Spleen (tissue), 11 donors: ENCODE measurements around the gene NRAP. TPM values are rescaled to one million over a fixed set of nuclear protein-coding genes. Genes with fewer than 3 reads are reported as not detected.

Source experiments
- DNase-seq: peaks from one replicate; pipeline ENCODE4 v3.0.0-alpha.2; 2020
- H3K27ac ChIP-seq, 8 donors: fragments of 200-600 bp; sonication (generic) in 7 of 8; 1 replicate in 4 of 8; 2 replicates in 4 of 8; pipeline versions ENCODE4 v1.5.0 to v1.8.0; 2016 to 2021; ENCODE audit warnings: inconsistent platforms in 4 of 8, mild to moderate bottlenecking in 4 of 8, moderate library complexity in 1 of 8
- H3K27me3 ChIP-seq, 7 donors: fragments of 200-600 bp; sonication (generic) in 6 of 7; replicated peaks in 1 of 7; 1 replicate in 4 of 7; 2 replicates in 3 of 7; pipeline versions ENCODE4 v1.5.0 to v1.8.0; 2016 to 2021; ENCODE audit warnings: inconsistent platforms in 3 of 7, mild to moderate bottlenecking in 1 of 7
- H3K36me3 ChIP-seq, 6 donors: fragments of 200-600 bp; sonication (generic) in 5 of 6; 1 replicate in 4 of 6; 2 replicates in 2 of 6; pipeline versions ENCODE4 v1.5.0 to v1.8.0; 2016 to 2021; ENCODE audit warnings: inconsistent platforms in 2 of 6
- H3K4me1 ChIP-seq, 6 donors: fragments of 200-600 bp; sonication (generic) in 5 of 6; 1 replicate in 3 of 6; 2 replicates in 3 of 6; pipeline versions ENCODE4 v1.5.0 to v1.8.0; 2016 to 2021; ENCODE audit warnings: inconsistent platforms in 3 of 6
- H3K4me3 ChIP-seq, 8 donors: fragments of 200-600 bp; sonication (generic) in 7 of 8; 1 replicate in 4 of 8; 2 replicates in 4 of 8; pipeline versions ENCODE4 v1.5.0 to v1.8.0; 2016 to 2021; ENCODE audit warnings: inconsistent platforms in 4 of 8, mild to moderate bottlenecking in 4 of 8, moderate library complexity in 2 of 8
- H3K9me3 ChIP-seq, 8 donors: fragments of 200-600 bp; sonication (generic) in 7 of 8; 1 replicate in 4 of 8; 2 replicates in 4 of 8; pipeline versions ENCODE4 v1.5.0 to v1.8.0; 2016 to 2021; ENCODE audit warnings: inconsistent platforms in 4 of 8
- CTCF ChIP-seq, 11 experiments: fragments of 200-600 bp in 7 of 11; fragments of 450-650 bp in 4 of 11; sonication (generic) in 4 of 11; IDR thresholded peaks in 8 of 11; conservative IDR thresholded peaks in 3 of 11; 1 replicate in 7 of 11; 2 replicates in 4 of 11; pipeline versions ENCODE4 v1.4.0 to v1.8.0; 2016 to 2021; ENCODE audit warnings: antibody characterized with exemption in 11 of 11, inconsistent platforms in 4 of 11, mild to moderate bottlenecking in 1 of 11
- POLR2A ChIP-seq, 3 donors: fragments of 450-650 bp; IDR thresholded peaks; one replicate each; pipeline ENCODE4 v1.5.1; 2017; ENCODE audit warnings: antibody characterized with exemption in 3 of 3, mild to moderate bottlenecking in 1 of 3
- POLR2AphosphoS5 ChIP-seq, 3 donors: sonication (generic); formaldehyde crosslinking; IDR thresholded peaks; one replicate each; pipeline ENCODE4 v1.5.1; 2017; ENCODE audit warnings: antibody characterized with exemption in 3 of 3
- WGBS, 5 donors: extraction: QIAGEN DNeasy Blood & Tissue Kit in 3 of 5; methylation state at CpG; one replicate each; pipeline versions ENCODE4 v1.1.5 to v1.1.7; 2013 to 2018; 5-methylcytosine and 5-hydroxymethylcytosine counted together
- intact Hi-C: fragments of 100-400 bp; cut with DNase I; formaldehyde crosslinking; loops from one replicate; pipeline ENCODE4 v1.15.0; 2023; ENCODE audit warnings: low total_unique reads
- polyA plus RNA-seq, 3 donors: library from polyadenylated mRNA; stranded (reverse); fragments of 200-250 nt; gene quantifications; one replicate each; pipeline ENCODE4 v1.2.1, GENCODE V29; 2013
- total RNA-seq, 7 donors: library from RNA; depleted of rRNA in 3 of 7; stranded (reverse); fragments of >200 nt in 3 of 7; fragmentation: NEBNext Ultra II Directional in 4 of 7; extraction: Animal tissue kit (Norgen Biotek cat#: 25700) in 4 of 7; gene quantifications; one replicate each; pipeline versions ENCODE4 v1.1.0 to v1.2.1, GENCODE V29; 2016 to 2021
- donor health status: healthy with polysubstance abuse.
- donor health status: DM: no; HTN: no; CAD: no; lungs with moderate emphysema.
- donor health status: DM: no; HTN: no; CAD: no.
- donor health status: Bipolar disorder and iron deficiency.
- donor health status: healthy.
- donor health status: DM: no; HTN: no; CAD: no.
- donor health status: DM: yes; HTN: yes; CAD: no.

The NRAP gene
- total and polyA plus RNA-seq, 10 donors, result 0.03 to 0.13 (median 0.04) TPM; not detected in 6

DNA sequence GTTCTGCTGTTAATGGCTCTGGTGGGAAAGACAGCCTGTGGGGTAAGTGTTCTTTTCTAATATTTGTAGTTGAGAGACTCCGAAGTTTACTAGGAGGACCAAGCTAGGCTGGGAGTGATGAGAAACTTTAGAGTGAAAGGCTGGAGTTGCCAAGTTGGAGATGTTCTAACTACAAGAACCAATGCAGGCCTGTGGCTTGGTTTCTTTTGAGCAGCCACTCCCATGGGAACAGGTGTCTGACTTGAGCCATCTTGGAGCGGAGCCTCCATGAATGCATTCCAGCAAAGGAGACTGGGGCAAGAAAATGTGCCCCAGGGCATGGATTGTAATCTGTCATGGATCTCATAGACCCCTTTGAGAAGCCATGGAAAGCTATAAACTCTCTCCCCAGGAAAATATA lies 110.7 kb downstream of the NRAP start:
- H3K27me3 ChIP-seq, result no peaks in the 10 kb centered on the region
- H3K9me3 ChIP-seq, result no peaks in the 10 kb centered on the region
- no peak overlapping the region for H3K27ac ChIP-seq
- no peak for DNase-seq
- TF ChIP-seq POLR2A (IDR thresholded peaks at IDR 0.05) (no peak), POLR2AphosphoS5 (IDR thresholded peaks at IDR 0.05) (no peak), CTCF (IDR thresholded peaks at IDR 0.05 in 8 of 11, conservative IDR thresholded peaks at IDR 0.05 in 3 of 11) (no peak)
- no peak overlapping the region for H3K4me3 ChIP-seq
- no peaks in the 10 kb centered on the region for H3K36me3 ChIP-seq
- intact Hi-C loops, result no loop called here
- WGBS, 5 donors, result 85 to 97% (median 94%) methylated on average over 2 of the region's 2 CpGs
- peaks cover 0 to 11% (median 3%) of the 10 kb centered on the region in 6 donors for H3K4me1 ChIP-seq

DNA sequence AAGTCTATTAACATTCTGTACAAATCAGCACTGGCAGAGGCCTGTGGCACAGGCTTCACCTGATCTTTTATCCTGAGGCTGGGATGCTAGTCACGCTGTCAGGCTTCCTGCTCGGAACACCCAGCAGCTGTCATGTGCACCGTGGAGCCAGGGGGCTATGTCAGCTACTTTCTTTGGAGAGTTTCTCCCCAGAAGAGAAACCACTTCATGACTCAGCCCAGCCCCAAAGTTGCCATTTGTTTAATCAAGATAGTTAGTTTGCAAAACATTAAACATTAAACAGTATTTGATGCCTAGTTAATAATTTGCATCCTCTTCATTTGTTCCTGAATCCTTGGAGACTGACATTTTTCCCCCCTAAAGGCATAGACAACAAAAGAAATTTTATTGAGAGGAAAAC lies 111.1 kb downstream of the NRAP start, which contains the start of gene HABP2:
TSS of gene HABP2 (plus strand) at position 353 of the 400 bp plus-strand sequence. CDS start 69 bp downstream, outside the sequence.
- Histone ChIP-seq H3K4me3 (no peak within 1 kb of the TSS), H3K9me3 (no peaks in the 10 kb centered on the region), H3K4me1 (peaks cover 0 to 11% (median 3%) of the 10 kb centered on the region in 6 donors), H3K27me3 (no peaks in the 10 kb centered on the region), H3K36me3 (no peaks in the 10 kb centered on the region), H3K27ac (no peak within 1 kb of the TSS)
- 72 to 83% (median 78%) methylated on average over 3 of the region's 3 CpGs for WGBS, 5 donors
- no peak for DNase-seq
- TF ChIP-seq POLR2AphosphoS5 (IDR thresholded peaks at IDR 0.05) (no peak), POLR2A (IDR thresholded peaks at IDR 0.05) (no peak), CTCF (IDR thresholded peaks at IDR 0.05 in 8 of 11, conservative IDR thresholded peaks at IDR 0.05 in 3 of 11) (no peak)
- intact Hi-C loops, result no loop called here

GRCh38 chr10:113552014-113552413 lies 111.8 kb downstream of the NRAP start:
- Histone ChIP-seq H3K27ac (no peak overlapping the region), H3K27me3 (no peaks in the 10 kb centered on the region), H3K36me3 (no peaks in the 10 kb centered on the region), H3K4me3 (no peak overlapping the region), H3K4me1 (peaks cover 0 to 8% (median 1%) of the 10 kb centered on the region in 6 donors), H3K9me3 (no peaks in the 10 kb centered on the region)
- 91 to 96% (median 93%) methylated on average over 3 of the region's 3 CpGs for WGBS, 5 donors
- no peak for TF ChIP-seq CTCF (IDR thresholded peaks at IDR 0.05 in 8 of 11, conservative IDR thresholded peaks at IDR 0.05 in 3 of 11)
- no peak for TF ChIP-seq POLR2AphosphoS5 (IDR thresholded peaks at IDR 0.05)
- no peak for TF ChIP-seq POLR2A (IDR thresholded peaks at IDR 0.05)
- intact Hi-C loops, result no loop called here
- no peak for DNase-seq

DNA sequence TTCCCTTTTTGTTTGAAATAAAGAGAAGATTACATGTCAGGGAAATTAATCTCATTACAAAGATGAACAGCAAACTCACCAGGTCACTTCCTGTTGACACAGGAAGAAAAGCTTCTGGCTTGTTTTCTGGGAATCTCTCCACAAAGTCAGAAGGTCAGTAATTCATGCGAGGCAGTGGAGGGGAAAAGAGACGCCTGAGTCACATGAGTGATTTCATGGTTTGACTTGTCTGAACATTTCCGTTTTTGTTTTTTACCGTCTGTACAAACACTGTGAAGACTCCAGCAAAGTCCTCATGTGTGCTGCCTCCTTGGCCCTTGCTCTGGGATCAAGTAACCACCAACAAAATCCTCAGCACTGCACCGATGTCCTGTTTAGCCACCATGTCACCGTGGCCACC lies 113.5 kb downstream of the NRAP start:
- Histone ChIP-seq H3K27me3 (no peaks in the 10 kb centered on the region), H3K9me3 (no peaks in the 10 kb centered on the region)
- DNase-seq, result no peak

More for the DNA sequence above, 113.5 kb downstream of the NRAP start:
- H3K36me3 ChIP-seq, result no peaks in the 10 kb centered on the region
- 47 to 54% (median 49%) methylated on average over 6 of the region's 6 CpGs for whole genome bisulfite sequencing, 5 donors
- peak overlapping the region in 2 of 8 donors; percentile 26 to 31 for H3K27ac ChIP-seq
- H3K4me3 ChIP-seq, result no peak overlapping the region
- TF ChIP-seq POLR2A (IDR thresholded peaks at IDR 0.05) (no peak), POLR2AphosphoS5 (IDR thresholded peaks at IDR 0.05) (no peak), CTCF (IDR thresholded peaks at IDR 0.05 in 8 of 11, conservative IDR thresholded peaks at IDR 0.05 in 3 of 11) (no peak)
- intact Hi-C loops, result no loop called here
- H3K4me1 ChIP-seq, result peaks cover 0 to 3% (median 0%) of the 10 kb centered on the region in 6 donors
